Hepatocyte (in vitro differentiated cells): Measurements from ENCODE around the gene RARB. TPM values are rescaled to one million over a fixed set of nuclear protein-coding genes. Genes with fewer than 3 reads are reported as not detected.
A peak's percentile ranks its signal among the peaks of the same experiment; 100 is the strongest.

Source experiments
- DNase-seq: peaks from one replicate; pipeline ENCODE4 v3.0.0-alpha.2; 2016; ENCODE audit warnings: low spot score
- H2AFZ ChIP-seq: fragments of 200-600 bp; sonication (generic); 2 replicates; pipeline ENCODE4 v1.6.0; 2016; ENCODE audit warnings: antibody characterized with exemption, mild to moderate bottlenecking
- H3K27ac ChIP-seq: fragments of 200-600 bp; sonication (generic); 2 replicates; pipeline ENCODE4 v1.5.1; 2016; ENCODE audit warnings: mild to moderate bottlenecking
- H3K27me3 ChIP-seq: fragments of 200-600 bp; sonication (generic); 2 replicates; pipeline ENCODE4 v1.6.1; 2016
- H3K36me3 ChIP-seq: fragments of 200-600 bp; sonication (generic); replicated peaks from 2 replicates; pipeline ENCODE4 v1.5.1; 2016; ENCODE audit warnings: low read depth; ENCODE audit not compliant: insufficient read depth
- H3K4me1 ChIP-seq: fragments of 200-600 bp; sonication (generic); 2 replicates; pipeline ENCODE4 v1.5.1; 2016; ENCODE audit warnings: mild to moderate bottlenecking, moderate library complexity; ENCODE audit not compliant: insufficient read depth
- H3K4me2 ChIP-seq: fragments of 200-600 bp; sonication (generic); 2 replicates; pipeline ENCODE4 v1.6.0; 2016
- H3K4me3 ChIP-seq: fragments of 200-600 bp; sonication (generic); 2 replicates; pipeline ENCODE4 v1.5.1; 2016; ENCODE audit warnings: mild to moderate bottlenecking
- H3K79me2 ChIP-seq: fragments of 200-600 bp; sonication (generic); 2 replicates; pipeline ENCODE4 v1.6.0; 2017; ENCODE audit warnings: mild to moderate bottlenecking
- H3K9me2 ChIP-seq: fragments of 200-600 bp; sonication (generic); replicated peaks from 2 replicates; pipeline ENCODE4 v1.6.0; 2017; ENCODE audit warnings: mild to moderate bottlenecking; ENCODE audit not compliant: insufficient read depth
- H3K9me3 ChIP-seq: fragments of 200-600 bp; sonication (generic); 2 replicates; pipeline ENCODE4 v1.5.1; 2016; ENCODE audit warnings: low read depth, mild to moderate bottlenecking
- H4K20me1 ChIP-seq: fragments of 200-600 bp; sonication (generic); 2 replicates; pipeline ENCODE4 v1.6.0; 2016; ENCODE audit warnings: mild to moderate bottlenecking; ENCODE audit not compliant: insufficient read depth, poor library complexity, severe bottlenecking
- EZH2 ChIP-seq: fragments of 200-600 bp; sonication (generic); IDR thresholded peaks from 2 replicates; pipeline ENCODE4 v1.6.1; 2016; ENCODE audit warnings: antibody characterized with exemption, mild to moderate bottlenecking, borderline replicate concordance
- EZH2phosphoT487 ChIP-seq: fragments of 200-600 bp; sonication (generic); IDR thresholded peaks from one replicate; pipeline ENCODE4 v1.6.1; 2018; ENCODE audit warnings: antibody characterized with exemption, mild to moderate bottlenecking, low read depth, moderate library complexity; ENCODE audit not compliant: unreplicated experiment, severe bottlenecking
- WGBS: methylation state at CpG from one replicate; pipeline ENCODE4 v1.1.6; 2016; ENCODE audit warnings: low lambda C conversion rate; ENCODE audit errors: missing lambda C conversion rate; 5-methylcytosine and 5-hydroxymethylcytosine counted together
- polyA plus RNA-seq: library from polyadenylated mRNA; unstranded; fragments of >200 nt; fragmentation: Nextera tagmentation; extraction: Ambion mirVana; gene quantifications from 2 replicates; pipeline ENCODE4 v1.2.1, GENCODE V29; 2016
- total RNA-seq: library from RNA; depleted of rRNA; stranded (reverse); fragments of >200 nt; gene quantifications from 2 replicates; pipeline ENCODE4 v1.2.3, GENCODE V29; 2014
- TF ChIP-seq, protein P1 (sequence below): fragments of 200-600 bp; sonication (generic); IDR thresholded peaks from 2 replicates; pipeline ENCODE4 v1.5.1; 2016; ENCODE audit warnings: antibody characterized with exemption, mild to moderate bottlenecking; ENCODE audit not compliant: poor library complexity

RARB gene
- total and polyA plus RNA-seq, 2 experiments from 2014 or later, result 22.2 to 30.7 TPM

DNA sequence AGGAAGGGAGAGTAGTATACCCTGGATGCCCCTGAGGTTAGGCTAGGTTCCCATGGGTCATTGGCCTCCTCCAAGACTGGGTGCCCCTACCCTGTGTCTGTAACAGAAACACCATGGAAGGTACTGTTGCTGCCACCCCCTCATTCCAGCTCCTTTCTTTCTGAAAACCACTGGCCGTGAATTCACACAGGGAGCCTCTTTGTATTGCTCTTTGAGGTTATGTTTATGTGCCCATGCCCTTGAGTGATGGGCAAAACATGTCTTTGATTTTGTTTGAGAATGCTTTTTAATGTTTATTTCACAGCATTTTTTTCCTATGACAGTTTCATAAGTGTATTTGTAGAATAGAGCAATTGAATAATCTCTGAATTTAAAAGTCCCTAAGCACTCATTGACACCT is 79.7 kb downstream of the RARB start:
- no peak overlapping the region for H3K27ac ChIP-seq
- H3K79me2 ChIP-seq, result peaks cover 31% of the 10 kb centered on the region
- no peaks in the 10 kb centered on the region for H3K9me2 ChIP-seq
- no peaks in the 10 kb centered on the region for H4K20me1 ChIP-seq
- peaks cover 8% of the 10 kb centered on the region for H3K4me1 ChIP-seq
- H3K4me2 ChIP-seq, result no peak overlapping the region
- H2AFZ ChIP-seq, result no peak overlapping the region
- no peaks in the 10 kb centered on the region for H3K27me3 ChIP-seq
- H3K4me3 ChIP-seq, result no peak overlapping the region
- WGBS, result 86% methylated on average over 1 of the region's 1 CpG
- TF ChIP-seq EZH2phosphoT487, result no peak
- TF ChIP-seq, protein P1, sequence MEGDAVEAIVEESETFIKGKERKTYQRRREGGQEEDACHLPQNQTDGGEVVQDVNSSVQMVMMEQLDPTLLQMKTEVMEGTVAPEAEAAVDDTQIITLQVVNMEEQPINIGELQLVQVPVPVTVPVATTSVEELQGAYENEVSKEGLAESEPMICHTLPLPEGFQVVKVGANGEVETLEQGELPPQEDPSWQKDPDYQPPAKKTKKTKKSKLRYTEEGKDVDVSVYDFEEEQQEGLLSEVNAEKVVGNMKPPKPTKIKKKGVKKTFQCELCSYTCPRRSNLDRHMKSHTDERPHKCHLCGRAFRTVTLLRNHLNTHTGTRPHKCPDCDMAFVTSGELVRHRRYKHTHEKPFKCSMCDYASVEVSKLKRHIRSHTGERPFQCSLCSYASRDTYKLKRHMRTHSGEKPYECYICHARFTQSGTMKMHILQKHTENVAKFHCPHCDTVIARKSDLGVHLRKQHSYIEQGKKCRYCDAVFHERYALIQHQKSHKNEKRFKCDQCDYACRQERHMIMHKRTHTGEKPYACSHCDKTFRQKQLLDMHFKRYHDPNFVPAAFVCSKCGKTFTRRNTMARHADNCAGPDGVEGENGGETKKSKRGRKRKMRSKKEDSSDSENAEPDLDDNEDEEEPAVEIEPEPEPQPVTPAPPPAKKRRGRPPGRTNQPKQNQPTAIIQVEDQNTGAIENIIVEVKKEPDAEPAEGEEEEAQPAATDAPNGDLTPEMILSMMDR, result no peak
- no peaks in the 10 kb centered on the region for H3K9me3 ChIP-seq
- DNase-seq, result no peak
- H3K36me3 ChIP-seq, result peaks cover 5% of the 10 kb centered on the region

DNA sequence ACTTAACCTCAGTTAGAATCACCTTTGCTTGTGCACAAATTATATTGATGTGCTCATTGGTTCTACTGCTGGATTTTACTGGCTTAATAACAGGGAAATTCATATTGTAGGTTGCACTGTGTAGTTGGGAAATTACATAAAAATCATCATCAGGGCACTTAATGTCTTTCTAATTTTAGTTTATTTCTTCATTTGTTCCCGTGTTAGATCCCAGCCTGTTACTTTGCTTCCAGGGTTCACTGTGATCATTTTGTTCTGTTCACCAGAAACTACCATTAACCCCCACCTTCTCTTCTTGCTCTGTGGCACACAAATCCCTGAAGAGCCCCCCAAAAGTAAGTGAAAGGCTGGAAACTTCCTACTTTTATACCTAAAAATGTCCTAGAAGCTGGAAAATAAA is 80.4 kb downstream of the RARB start:
- Histone ChIP-seq H3K36me3 (peaks cover 4% of the 10 kb centered on the region), H3K79me2 (peaks cover 32% of the 10 kb centered on the region), H3K9me3 (no peaks in the 10 kb centered on the region), H4K20me1 (no peaks in the 10 kb centered on the region), H3K9me2 (no peaks in the 10 kb centered on the region), H3K4me3 (no peak overlapping the region), H2AFZ (no peak overlapping the region), H3K4me2 (no peak overlapping the region), H3K27me3 (no peaks in the 10 kb centered on the region), H3K27ac (no peak overlapping the region), H3K4me1 (peaks cover 8% of the 10 kb centered on the region)
- no peak for DNase-seq
- TF ChIP-seq EZH2, result no peak
- TF ChIP-seq EZH2phosphoT487, result no peak
- TF ChIP-seq, protein P1, result no peak
- 84% methylated on average over 1 of the region's 1 CpG for WGBS

DNA sequence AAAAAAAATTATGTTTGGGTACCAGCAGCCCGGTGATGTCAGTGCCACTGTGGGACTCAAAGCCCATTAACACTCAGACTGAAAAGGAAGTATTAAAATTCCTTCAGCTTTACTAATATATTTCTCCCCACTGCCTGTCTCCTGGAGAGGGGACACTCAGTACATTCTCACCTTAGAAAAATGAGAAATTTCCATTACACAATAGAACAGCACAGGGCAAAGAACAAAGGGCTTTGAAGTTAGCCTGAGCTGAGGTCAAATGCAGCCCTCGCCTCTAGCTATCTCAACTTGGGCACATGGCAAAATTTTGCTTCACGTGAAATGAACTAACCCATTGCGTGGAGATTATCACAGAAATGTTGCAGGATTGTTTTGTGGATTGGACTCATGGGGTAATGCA is 80.8 kb downstream of the RARB start:
- Histone ChIP-seq H3K4me2 (no peak overlapping the region), H3K4me1 (peaks cover 10% of the 10 kb centered on the region), H3K4me3 (no peak overlapping the region), H3K9me2 (no peaks in the 10 kb centered on the region), H3K27me3 (no peaks in the 10 kb centered on the region), H3K79me2 (peaks cover 34% of the 10 kb centered on the region), H2AFZ (no peak overlapping the region), H3K9me3 (no peaks in the 10 kb centered on the region), H4K20me1 (no peaks in the 10 kb centered on the region), H3K27ac (peak overlapping the region; percentile 4), H3K36me3 (no peaks in the 10 kb centered on the region)
- no peak for DNase-seq
- TF ChIP-seq EZH2phosphoT487 (no peak), EZH2 (no peak)
- TF ChIP-seq, protein P1, result no peak
- 65% methylated on average over 4 of the region's 4 CpGs for WGBS

DNA sequence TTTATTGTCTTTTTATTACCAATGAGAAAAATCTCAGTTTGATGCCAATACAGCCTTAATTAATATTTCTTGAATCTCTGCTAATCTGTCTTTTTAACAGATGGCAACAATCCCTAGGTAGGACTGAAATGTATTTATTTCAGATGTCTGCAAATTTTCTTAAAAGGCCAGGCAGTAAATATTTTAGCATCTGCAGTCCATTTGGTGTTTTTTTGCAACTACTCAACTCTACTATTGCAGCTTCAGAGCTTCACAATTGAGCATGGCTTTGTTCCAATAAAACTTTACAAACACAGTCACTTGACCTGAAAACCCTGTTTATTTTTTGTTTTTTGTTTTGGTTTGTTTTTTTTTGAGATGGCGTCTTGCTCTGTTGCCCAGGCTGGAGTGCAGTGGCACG is 82.7 kb downstream of the RARB start:
- H4K20me1 ChIP-seq, result no peaks in the 10 kb centered on the region
- H3K4me3 ChIP-seq, result no peak overlapping the region
- peaks cover 14% of the 10 kb centered on the region for H3K4me1 ChIP-seq
- H3K27me3 ChIP-seq, result no peaks in the 10 kb centered on the region
- no peak overlapping the region for H3K4me2 ChIP-seq
- H3K79me2 ChIP-seq, result peaks cover 34% of the 10 kb centered on the region
- TF ChIP-seq EZH2phosphoT487, result no peak
- no peak for TF ChIP-seq EZH2
- TF ChIP-seq, protein P1, result no peak
- no peak overlapping the region for H2AFZ ChIP-seq
- 96% methylated on average over 2 of the region's 2 CpGs for WGBS
- DNase-seq, result no peak
- no peaks in the 10 kb centered on the region for H3K9me2 ChIP-seq
- no peaks in the 10 kb centered on the region for H3K9me3 ChIP-seq
- H3K27ac ChIP-seq, result no peak overlapping the region
- no peaks in the 10 kb centered on the region for H3K36me3 ChIP-seq
